Measurements from ENCODE around the gene CRY2. TPM values are rescaled to one million over a fixed set of nuclear protein-coding genes. Genes with fewer than 3 reads are reported as not detected.

The CRY2 gene
- total RNA-seq, 1 donor from 2014 or later: 10.8 TPM

- peak; percentile 74 for DNase-seq (ENCODE audit: low read depth)
- H3K36me3 ChIP-seq (ENCODE audit: control insufficient read depth, insufficient read depth, low read length): peaks cover 28% of the 10 kb centered on the region
- peak; percentile 84 for TF ChIP-seq CTCF (IDR thresholded peaks at IDR 0.05; ENCODE audit: insufficient read depth, low read length, severe bottlenecking)
- no peak overlapping the region for H3K4me3 ChIP-seq (ENCODE audit: low read depth, low read length)
- H3K27me3 ChIP-seq (ENCODE audit: control insufficient read depth, insufficient read depth, low read length): no peaks in the 10 kb centered on the region
- no peak for FAIRE-seq
Observed at GRCh38 chr11:45872651-45873356, 25.5 kb downstream of the CRY2 start.

GRCh38 chr11:45876401-45876800 lies 29.1 kb downstream of the CRY2 start:
- TF ChIP-seq CTCF (IDR thresholded peaks at IDR 0.05; ENCODE audit: insufficient read depth, low read length, severe bottlenecking): no peak
- FAIRE-seq (no peak), DNase-seq (ENCODE audit: low read depth) (no peak)
- Histone ChIP-seq H3K36me3 (ENCODE audit: control insufficient read depth, insufficient read depth, low read length) (peaks cover 10% of the 10 kb centered on the region), H3K27me3 (ENCODE audit: control insufficient read depth, insufficient read depth, low read length) (no peaks in the 10 kb centered on the region), H3K4me3 (ENCODE audit: low read depth, low read length) (no peak overlapping the region)

- TF ChIP-seq CTCF (IDR thresholded peaks at IDR 0.05; ENCODE audit: insufficient read depth, low read length, severe bottlenecking): no peak
- FAIRE-seq (no peak), DNase-seq (ENCODE audit: low read depth) (no peak)
- Histone ChIP-seq H3K4me3 (ENCODE audit: low read depth, low read length) (no peak overlapping the region), H3K27me3 (ENCODE audit: control insufficient read depth, insufficient read depth, low read length) (no peaks in the 10 kb centered on the region), H3K36me3 (ENCODE audit: control insufficient read depth, insufficient read depth, low read length) (peaks cover 6% of the 10 kb centered on the region)
Observed at GRCh38 chr11:45877221-45877620, 29.9 kb downstream of the CRY2 start.

- Histone ChIP-seq H3K27me3 (ENCODE audit: control insufficient read depth, insufficient read depth, low read length) (no peaks in the 10 kb centered on the region), H3K36me3 (ENCODE audit: control insufficient read depth, insufficient read depth, low read length) (peaks cover 6% of the 10 kb centered on the region), H3K4me3 (ENCODE audit: low read depth, low read length) (no peak overlapping the region)
- no peak for TF ChIP-seq CTCF (IDR thresholded peaks at IDR 0.05; ENCODE audit: insufficient read depth, low read length, severe bottlenecking)
- DNase-seq (ENCODE audit: low read depth) (no peak), FAIRE-seq (no peak)
Observed at GRCh38 chr11:45877845-45878244, 30.6 kb downstream of the CRY2 start.

- FAIRE-seq (no peak), DNase-seq (ENCODE audit: low read depth) (no peak)
- peaks cover 3% of the 10 kb centered on the region for H3K36me3 ChIP-seq (ENCODE audit: control insufficient read depth, insufficient read depth, low read length)
- H3K4me3 ChIP-seq (ENCODE audit: low read depth, low read length): no peak overlapping the region
- H3K27me3 ChIP-seq (ENCODE audit: control insufficient read depth, insufficient read depth, low read length): no peaks in the 10 kb centered on the region
- no peak for TF ChIP-seq CTCF (IDR thresholded peaks at IDR 0.05; ENCODE audit: insufficient read depth, low read length, severe bottlenecking)
Observed at GRCh38 chr11:45879803-45880686, 32.8 kb downstream of the CRY2 start.

Data from bronchial epithelial cell (primary cell).